GDM1 (cell line): Measurements from ENCODE around the gene HIBCH.
"Not testable (repeated sequence)": the region's sequence is repeated elsewhere in the genome, so short reads cannot be mapped to it uniquely, and the experiment has no call there.

ENCODE experiments used
- DNase-seq: peaks from one replicate; lab custom pipeline; 2025; lab: John Stamatoyannopoulos, UW

HIBCH gene

GRCh38 chr2:190304404-190304803 is 15.2 kb downstream of the HIBCH start:
- no peak for DNase-seq

DNA sequence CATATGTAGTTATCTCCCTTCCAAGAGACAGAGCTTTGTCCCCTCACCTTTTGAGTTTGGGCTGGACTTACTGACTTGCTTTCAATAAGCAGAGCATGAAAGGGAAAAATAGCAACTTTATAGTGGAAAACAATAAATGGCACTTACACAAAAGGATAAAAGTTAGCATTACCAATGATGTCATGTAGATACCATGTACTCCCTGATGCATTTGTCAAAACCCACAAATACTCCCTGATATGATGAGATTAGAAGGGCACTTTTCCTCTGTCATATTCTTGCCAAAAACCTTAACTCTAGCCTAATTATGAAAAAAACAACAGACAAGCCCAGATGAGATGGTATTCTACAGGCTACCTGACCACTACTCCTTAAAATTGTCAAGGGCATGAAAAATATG is 16.0 kb downstream of the HIBCH start:
- DNase-seq: no peak

GRCh38 chr2:190302052-190302451 is 17.6 kb downstream of the HIBCH start:
- DNase-seq: no peak

- DNase-seq: no peak
Measured at GRCh38 chr2:190301032-190301431, 18.6 kb downstream of the HIBCH start.

GRCh38 chr2:190297880-190298279 is 21.7 kb downstream of the HIBCH start:
- DNase-seq: not testable (repeated sequence)

DNA sequence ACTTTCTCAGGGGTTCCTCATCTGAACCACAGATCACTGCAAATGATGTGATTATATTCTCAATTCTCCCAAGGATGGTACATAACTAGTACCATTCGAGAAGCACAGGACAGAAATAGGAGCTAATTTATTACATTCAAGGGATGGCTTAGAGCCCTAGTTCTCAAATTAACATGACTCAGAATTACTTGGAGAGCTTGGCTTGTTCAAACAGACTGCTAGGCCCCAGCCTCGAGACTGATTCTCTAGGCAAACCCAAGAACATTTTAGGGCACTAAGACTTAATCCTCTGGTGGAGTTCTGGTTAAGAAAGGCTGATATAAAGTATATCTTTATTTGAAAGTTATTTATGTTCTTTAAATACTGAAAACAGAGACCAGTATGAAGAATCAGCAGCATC is 35.8 kb downstream of the HIBCH start:
- no peak for DNase-seq

- no peak for DNase-seq
Measured at GRCh38 chr2:190280565-190281350, 38.9 kb downstream of the HIBCH start.

DNA sequence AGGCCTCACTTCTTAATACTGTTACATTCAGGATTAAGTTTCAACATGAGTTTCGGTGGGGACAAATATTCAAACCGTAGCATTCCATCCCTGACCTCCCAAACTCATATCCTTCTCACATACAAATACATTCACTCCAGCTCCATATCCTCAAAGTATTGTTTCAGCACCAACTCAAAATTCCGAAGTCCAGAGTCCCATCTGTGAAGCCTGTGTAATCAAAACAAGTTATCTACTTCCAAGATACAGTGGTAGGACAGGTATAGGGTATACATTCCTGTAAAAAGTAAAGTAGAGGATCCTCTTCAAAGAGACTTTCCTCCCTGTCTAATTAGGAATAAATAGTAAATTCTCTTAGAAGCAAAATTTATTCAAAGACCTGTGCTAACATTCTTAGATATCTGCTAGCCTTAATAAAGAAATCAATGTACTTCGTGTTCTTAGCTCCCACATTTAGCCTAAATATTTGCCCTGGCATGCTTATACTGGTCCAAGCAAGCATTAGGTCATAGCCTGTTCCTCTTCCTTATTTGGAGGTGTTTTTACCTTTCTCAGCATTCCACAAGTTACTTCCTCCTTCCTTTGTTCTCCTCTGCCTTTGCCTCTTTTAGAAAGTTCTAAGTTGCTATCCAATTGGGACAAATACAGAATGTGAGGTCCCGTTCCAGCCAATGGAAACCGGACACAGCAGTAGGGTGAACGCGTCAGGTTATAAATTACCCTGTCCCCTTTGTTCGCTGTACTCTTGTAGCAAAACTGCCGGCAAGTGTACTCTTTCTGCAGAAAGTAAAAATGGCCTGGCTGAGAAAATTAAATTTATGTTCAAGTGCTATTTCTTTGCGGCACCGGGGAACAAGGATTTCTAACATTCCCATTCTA is 40.1 kb downstream of the HIBCH start:
- DNase-seq: not testable (repeated sequence)

DNA sequence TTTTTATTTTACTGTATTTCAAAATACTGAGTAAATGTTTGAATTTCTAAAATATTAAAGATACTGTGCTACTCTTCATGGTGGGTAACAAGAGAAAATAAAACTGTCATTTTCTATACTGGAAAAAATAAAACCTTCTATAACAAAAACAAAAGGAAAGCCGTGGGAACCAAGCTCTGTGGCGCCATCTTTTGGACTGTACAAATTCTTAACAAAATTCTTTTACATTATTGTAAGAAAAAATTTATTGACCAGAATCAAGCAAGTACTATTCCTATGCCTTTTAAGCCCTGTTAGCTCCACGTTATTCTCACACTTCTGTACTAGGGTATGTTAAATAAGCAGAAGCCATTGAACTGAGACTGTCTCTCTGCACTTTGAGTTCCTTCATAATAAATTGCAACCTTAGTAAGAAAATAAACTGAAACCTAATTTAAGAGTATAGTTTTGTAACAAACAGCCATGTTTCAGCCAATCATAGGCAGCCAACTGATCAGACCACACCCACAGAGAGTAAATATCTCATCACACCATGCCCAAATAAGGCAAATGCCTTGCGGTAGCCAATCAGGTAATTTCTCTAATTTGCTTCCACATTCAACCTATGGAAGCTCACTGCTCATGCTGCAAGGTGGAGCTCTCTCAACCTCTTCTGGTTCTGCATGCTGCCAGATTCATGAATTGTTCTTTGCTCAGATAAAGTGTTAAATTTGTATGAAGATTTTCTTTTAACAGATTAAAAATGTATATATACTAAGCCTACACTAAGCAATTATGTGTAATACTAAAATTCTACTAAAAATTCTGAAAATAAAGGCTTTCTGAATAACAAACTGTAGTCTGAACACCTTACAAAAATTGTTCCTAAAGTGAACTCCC is 42.2 kb downstream of the HIBCH start:
- DNase-seq: peak; percentile 1

DNA sequence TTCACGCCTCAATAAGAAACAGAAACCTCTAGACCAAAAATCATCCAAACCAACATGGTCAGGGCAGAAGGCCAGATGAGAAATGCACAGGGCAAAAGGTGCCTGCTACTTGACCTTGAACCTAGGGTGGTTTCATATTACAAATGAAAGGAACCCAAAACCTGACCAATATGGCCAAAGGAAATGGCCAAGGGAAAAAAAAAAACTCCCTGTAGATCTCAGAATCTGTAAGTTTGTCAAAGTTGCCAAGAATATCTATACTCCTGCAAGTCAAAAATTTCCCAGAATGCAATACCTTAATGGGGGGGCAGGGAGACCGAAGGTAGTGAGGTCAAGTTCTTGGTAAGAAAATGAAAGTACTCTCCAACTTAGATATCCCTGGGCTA is 47.2 kb downstream of the HIBCH start:
- no peak for DNase-seq

GRCh38 chr2:190271783-190272456 is 47.7 kb downstream of the HIBCH start:
- DNase-seq: no peak

DNA sequence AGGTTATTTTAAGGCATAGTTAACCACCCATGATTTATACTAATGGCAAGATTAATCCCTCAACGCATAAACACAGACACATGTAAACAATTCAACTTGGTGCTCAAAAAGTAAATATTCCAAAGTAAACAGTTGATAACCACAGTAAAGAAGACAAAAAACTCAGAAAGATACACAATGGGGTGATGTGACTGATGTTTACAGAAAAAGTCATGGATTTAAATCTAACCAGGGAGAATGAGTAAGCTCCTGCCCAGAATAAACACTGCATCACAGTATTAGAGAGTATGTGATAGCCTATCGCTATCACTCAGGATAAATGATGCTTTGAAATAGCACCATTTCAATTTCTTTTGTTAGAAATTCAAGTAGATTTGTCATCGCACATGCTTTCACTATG is 49.3 kb downstream of the HIBCH start:
- no peak for DNase-seq

DNA sequence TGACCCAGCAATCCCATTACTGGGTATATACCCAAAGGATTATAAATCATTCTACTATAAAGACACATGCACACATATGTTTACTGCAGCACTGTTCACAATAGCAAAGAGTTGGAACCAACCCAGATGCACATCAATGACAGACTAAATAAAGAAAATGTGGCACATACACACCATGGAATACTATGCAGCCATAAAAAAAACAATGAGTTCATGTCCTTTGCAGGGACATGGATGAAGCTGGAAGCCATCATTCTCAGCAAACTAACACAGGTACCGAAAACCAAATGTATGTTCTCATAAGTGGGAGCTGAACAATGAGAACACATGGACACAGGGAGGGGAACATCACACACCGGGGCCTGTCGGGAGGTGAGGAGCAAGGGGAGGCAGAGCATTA is 49.9 kb downstream of the HIBCH start:
- not testable (repeated sequence) for DNase-seq

- DNase-seq: no peak
Measured at GRCh38 chr2:190267302-190267701, 52.3 kb downstream of the HIBCH start.

- no peak for DNase-seq
Measured at GRCh38 chr2:190266314-190266713, 53.3 kb downstream of the HIBCH start.

DNA sequence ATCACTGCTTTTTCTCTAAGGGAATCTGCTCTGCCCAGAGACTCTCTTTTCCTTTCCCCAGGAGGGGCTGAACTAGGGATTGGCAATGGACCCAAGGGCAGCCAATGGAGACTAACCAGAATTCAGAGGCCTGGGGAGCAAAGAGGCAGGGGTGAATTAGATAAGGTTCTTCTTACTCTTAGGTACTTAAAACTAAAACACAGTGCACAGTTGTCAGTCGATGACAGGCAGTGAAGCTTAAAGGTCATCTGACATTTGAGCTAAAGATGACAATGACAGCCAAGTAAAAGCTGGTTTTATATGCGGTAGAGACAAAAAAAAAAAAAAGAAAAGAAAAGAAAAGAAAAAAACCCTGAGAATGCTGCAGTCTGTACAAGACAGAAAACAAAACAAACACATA is 57.8 kb downstream of the HIBCH start:
- no peak for DNase-seq

GRCh38 chr2:190256087-190256486 is 63.5 kb downstream of the HIBCH start:
- DNase-seq: no peak

GRCh38 chr2:190255676-190256075 is 64.0 kb downstream of the HIBCH start:
- DNase-seq: no peak

DNA sequence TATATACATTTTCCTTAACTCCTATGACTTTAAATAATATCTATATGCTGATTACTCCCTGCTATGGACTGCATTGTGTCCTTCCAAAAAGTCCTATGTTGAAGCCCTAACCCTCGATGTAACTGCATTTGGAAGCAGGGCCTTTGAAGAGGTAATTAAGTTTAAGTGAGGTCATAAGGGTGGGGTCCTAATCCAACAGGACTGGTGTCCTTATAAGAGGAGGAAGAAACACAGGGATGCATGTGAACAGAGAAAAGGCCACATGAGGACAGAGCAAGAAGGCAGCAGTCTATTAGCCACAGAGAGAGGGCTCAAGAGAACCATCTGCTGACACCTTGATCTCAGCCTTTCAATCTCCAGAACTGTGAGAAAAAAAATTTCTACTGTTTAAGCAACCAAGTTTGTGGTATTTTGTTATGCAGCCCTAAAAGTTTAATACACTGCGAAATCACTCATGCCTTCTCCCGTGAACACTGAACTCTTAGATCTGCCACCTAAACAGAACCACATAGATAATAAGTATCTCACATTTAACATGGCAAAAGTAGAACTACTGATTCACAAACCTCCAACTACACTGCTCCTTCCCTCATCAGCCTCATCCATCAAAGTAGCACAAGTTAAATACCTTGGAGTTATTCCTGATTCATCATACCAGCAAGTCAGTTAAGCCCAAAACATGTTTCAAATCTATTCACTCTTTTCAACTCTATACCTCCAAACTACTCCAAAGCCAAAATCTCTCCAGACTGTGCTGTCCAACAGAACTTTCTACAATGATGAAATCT is 65.4 kb downstream of the HIBCH start:
- no peak for DNase-seq

DNA sequence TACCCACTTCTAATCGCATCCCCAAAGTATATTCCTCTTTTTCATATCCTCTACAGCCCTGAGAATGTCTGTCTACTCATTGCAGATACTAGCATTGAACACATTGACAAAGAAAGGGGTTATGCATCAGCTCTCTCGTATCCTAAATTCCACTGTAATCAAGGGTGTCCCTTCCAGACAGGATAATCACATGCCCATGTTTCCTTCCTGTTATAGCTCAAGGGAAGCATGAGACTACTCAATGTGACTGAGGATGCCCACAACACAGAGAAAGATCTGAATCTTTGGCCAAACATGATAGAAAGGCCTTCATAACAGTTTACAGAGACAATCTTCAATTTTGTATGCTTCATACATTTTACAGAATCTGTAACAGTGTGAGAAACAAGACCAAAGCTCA is 69.2 kb downstream of the HIBCH start:
- DNase-seq: no peak

DNA sequence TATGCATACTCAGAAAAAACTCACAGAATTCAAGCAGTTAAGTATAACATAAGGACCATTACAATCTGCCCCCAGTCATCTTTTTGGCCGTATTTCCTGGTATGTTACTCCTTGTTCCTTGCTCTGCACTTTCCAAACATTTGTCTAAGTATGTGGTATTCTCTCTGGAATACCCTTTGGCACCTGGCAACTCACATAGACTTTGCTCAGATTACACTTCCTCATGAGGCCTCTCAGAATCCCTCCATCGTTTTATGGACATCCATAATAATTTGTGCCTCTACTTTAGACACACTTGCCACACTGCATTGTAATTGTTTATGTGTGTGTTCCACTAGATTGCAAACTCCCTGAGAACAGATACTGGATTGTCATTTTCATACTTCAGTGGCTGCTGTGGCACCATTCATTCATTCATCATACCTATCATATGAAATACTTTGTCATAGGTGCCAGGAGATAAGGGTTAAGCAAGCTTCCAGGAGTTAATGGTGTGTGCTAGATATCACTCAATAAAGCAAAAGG is 84.0 kb downstream of the HIBCH start:
- no peak for DNase-seq
